Right kidney (tissue), 1 donor: ENCODE data around the gene IGFBPL1.

Experiments
- DNase-seq: peaks from one replicate; pipeline ENCODE4 v3.0.0-alpha.2; 2016

The IGFBPL1 gene

GRCh38 chr9:38396371-38396671, 27.9 kb downstream of the IGFBPL1 start:
- no peak for DNase-seq

- no peak for DNase-seq
Measured at GRCh38 chr9:38395653-38396370, 28.4 kb downstream of the IGFBPL1 start.

GRCh38 chr9:38394416-38394815, 29.8 kb downstream of the IGFBPL1 start:
- no peak for DNase-seq

DNA sequence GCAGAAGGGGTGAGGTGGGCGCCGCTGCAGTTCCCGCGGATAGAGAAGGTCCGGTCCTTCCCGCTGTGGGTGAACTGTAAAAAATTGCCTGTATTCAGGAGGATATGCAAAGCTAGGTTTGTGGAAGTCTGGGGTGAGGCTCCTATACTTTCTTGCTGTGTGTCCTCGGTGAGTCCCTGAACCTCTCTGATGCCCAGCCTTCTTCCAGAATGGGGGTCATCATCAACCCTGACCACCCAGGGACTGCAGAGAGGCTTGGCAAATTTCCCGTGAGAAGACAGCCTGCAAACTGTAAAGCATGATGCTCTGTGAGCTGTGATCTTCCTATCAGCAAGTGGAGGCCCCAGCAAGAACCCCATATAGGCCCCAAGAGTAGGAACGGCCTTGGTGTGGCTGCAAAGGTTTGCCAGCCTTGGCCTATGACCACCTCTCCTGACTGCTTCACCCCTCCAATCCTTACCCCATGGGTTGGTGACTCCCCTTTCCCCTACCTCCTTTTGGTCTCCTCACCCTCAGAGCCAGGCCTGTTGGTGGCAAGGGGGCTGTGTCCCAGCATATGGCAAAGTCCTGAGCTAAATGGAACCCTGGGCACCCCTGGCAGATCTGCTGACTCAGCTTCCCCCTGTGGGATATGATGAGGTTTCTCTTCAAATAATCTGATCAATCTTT, 31.0 kb downstream of the IGFBPL1 start:
- no peak for DNase-seq

DNA sequence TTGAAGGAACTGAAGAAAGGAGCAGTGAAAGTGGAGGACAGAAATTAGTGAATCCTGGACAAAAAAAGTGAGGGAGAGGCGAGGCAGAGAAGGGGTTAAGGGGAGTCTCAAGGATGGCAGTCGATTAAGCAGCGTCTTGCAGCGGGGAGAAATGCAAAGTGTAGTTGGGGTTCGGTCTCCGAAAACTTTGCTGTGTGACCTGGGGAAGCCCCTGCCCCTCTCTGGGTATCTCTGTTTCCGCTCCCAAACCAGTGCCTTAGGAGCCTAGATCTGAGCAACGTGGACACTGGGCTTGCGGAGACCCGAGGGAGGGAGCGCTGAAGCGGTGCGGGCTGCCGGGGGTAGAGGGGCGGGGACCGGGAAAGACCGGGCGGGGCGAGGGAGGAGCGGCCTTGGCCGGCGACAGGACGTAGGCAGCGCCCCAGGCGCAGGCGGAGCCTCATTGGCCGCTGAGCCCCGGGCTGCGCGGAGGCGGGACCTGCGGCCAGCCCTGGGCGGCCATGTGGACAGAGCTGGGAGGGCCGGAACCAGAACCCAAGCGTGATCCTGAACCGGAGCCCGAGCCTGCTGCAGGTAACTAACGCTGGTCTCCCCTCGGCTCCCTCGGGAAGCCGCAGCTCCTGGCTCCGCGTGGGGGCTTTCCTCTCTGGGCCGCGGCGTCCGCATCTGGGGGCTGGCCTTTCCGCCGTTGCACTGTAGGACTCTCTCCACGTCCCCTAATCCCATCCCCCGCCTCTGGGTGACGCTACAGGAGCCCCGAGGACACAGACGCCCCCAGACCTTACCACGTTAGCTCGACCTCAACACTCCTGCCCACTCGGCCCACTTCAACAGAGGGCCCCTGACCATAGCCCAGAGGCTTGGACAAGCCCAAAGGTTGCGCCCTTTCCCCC, 31.8 kb downstream of the IGFBPL1 start, which contains the start of gene ALDH1B1:
ALDH1B1 (plus strand) TSS at position 468 of the 893 bp plus-strand sequence. CDS start 3,047 bp downstream, outside the sequence.
- DNase-seq, result peak; percentile 91

DNA sequence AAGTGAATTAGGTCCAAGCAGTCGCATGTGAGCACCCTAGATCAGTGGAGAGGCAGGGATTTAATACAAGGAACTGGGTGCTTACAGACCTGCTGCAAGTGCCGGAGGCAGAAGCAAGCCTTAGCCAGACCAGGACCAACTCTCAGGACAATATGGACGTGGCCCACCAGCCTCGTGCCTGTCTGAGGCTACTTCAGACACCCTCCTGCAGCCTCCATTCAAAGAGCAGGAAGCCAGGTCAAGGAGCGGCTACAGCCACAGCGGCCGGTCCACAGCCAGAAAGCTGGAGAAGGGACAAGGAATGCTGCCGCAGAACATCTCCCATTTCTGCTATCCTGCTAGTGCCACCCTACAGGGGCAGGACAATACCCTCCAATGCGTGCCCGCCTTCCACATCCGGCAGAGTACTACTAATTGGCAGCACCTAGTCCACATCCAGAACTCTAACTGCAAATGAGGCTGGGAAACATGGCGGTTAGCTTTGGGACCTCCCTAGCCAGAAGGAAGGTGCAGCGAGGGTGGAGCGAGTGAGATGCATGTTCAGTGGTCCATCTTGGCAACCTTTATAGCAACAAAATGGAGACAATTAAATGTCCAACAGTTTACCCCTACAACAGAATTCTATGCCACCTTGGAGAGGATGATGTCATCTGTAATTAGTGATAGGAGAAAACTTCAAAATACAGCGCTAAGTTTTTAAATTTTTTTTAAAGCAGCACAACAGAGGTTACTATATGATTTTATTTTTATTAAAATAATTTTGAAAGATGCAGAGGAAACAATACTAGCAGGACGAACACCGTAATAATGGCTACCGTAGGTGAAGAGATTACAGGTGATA, 32.8 kb downstream of the IGFBPL1 start:
- DNase-seq, result no peak

DNA sequence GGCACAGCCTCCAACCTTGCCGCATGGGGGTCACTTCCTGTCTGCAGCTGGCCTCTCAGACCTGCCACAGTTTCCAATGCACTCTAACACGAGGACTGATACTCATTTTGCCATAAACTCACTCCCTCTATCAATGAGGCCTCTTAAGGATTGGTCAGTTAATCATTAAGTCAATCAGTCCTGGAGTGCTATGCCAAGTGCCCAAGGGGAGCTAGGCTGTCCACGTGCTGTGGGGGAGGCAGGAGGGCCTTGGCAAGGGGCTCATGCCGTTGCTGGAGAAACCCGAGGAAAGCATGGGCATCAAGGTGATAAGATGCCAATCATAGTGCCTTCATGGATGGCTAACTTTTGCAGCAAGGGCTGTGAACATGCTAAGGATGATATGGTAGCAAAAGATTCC, 33.4 kb downstream of the IGFBPL1 start:
- DNase-seq, result no peak

GRCh38 chr9:38390442-38390841, 33.8 kb downstream of the IGFBPL1 start:
- no peak for DNase-seq

- no peak for DNase-seq
Measured at GRCh38 chr9:38389313-38389712, 34.9 kb downstream of the IGFBPL1 start.

DNA sequence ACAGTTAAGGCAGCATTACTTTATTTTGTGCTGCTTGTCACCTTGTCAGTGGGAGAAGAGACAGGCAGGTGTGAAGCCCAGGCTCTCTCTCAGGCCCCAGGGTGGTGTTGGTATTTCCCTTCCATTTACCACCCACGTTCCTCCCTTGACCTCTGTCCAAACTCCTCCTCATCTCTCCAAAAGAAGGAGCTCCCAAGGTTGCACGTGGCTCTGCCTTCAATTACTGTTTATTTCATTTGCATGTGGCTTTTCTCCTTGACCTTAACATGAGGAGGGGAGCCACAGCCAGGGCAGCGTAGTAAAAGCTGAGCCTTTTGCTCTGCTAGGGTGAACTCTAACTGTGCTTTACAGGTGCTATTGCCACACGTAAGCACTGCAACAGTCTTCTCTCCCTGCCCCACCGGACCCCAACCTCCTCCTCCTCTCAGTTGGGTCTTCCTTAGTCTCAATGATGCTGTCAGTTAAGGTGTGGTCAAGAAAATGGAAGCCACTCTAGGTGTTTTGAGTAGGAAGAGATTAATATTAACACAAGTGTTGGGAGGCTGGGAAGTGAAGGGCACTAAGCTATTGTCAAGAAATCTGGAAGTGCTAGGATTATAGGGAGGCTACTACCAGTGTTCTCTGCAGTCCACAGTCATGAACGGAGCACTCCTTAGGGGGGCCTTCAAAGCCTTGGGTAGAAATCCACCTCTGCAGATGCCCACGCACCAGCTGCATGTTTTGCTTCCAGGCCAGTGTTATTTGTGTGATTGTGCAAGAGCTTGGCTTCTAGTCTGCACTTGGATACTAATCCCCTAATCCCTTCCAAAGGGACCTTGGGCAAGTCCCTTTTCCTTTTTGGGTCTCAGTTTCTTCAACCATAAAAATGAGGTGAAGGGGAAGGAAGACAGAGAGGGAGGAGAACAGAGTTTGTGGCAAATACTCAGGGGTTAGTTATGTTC, 35.7 kb downstream of the IGFBPL1 start:
- no peak for DNase-seq

DNA sequence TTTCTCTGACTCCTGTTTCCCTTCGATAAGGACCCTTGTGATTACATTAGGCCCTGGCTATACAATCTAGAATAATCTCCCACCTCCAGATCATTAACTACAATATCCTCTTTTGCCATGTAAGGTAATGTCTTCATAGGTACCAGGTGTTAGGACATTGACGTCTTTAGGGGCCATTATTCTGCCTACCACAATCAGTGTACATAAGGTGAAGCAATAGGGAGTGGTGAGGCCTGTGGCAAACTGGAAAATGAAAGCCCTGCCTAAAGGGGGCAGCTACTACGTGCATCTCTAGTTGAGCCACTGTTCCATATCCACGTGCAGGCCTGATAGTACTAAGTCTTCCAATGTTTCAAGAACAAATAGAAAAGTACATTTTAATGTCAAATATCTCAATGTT, 36.5 kb downstream of the IGFBPL1 start:
- no peak for DNase-seq

DNA sequence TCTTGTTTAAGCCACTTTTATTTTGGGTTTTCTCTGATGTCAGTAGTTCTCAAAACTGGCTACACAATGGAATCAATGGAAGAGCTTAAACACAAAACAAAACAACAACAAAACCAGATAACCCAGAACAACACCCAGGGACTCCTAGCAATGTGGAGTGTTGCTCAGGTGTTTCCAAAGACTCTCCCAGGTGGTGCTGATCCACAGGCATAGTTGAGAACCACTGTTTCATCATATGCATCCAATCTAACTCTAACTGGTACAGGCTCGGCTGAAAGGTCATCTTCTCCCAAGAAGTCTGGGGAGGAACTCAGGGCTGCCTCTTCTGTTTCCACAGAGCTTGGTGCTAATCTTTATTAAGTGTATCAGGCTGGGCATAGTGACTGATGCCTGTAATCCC, 37.2 kb downstream of the IGFBPL1 start:
- no peak for DNase-seq

GRCh38 chr9:38386319-38386895, 37.8 kb downstream of the IGFBPL1 start:
- DNase-seq, result no peak

DNA sequence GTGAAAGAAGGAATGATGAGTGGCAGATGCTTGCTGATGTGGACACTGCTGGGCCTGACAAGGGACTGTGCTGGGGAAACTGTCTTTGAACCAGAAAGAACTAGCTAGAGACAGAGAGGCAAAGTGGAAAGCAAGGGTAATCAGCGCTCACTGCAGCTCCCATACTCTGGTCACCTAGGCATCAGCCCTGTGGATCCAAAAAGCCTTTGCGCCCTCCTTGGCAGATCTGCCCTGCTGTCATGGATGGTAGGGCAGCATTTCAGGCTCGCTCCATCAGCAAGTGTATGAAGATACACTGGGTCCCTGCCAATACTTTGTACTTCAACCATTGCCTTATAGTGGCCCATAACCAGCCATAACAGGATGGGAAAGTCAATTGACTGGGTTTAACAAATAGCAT, 38.4 kb downstream of the IGFBPL1 start:
- no peak for DNase-seq

GRCh38 chr9:38384990-38385848, 39.0 kb downstream of the IGFBPL1 start:
- no peak for DNase-seq

DNA sequence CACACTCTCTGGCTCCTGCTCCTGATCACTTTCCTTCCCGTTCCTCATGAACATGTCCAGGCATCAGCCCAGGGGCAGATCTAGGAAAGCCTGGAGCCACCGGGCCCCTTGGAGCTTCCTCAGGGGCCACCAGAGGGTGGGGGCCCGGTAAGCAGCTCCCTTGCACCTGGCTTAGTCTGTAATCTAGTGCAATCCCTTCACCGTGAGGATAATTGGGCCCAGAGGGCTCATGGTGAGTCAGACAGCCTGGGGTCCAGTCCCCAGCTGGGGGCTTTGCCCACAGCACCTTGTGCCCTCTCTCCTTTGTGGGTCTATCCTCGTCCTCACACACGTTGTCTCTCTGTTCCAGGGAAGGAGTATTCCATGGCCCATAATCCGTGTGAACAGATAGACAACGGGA, 42.1 kb downstream of the IGFBPL1 start:
- DNase-seq, result no peak

DNA sequence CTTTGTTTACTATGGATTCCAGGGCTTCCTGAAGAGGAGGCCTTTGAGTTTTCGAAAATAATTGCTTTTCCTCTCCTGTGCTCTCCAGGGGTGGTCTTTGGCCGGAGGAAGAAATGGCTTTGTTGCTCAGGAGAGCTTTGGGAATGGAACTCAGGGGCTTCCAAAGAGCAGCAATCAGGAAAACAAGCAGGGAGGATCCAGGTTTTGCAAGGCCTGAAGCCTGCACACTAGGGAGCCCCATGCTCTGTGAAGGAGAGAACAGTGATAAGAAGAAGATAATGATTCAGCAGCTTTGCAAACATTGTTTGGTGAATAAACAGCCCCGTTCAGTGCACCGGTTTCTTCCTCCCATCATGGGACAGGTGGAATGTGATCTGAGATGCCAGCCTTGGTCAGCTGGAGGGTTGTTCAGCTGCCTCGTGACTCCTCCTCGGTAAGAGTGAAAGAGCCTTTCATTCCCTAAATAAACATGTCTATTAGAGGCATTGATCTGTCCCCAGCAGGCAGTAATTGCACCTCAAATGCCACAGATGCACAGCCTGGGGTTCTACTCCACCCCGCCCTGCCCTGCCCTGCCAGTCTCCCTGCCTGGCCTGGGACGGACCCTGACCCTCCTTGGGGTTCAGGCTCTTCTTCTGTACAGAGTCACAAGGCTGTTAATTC, 43.3 kb downstream of the IGFBPL1 start:
- DNase-seq, result no peak

- no peak for DNase-seq
Measured at GRCh38 chr9:38380230-38380871, 43.9 kb downstream of the IGFBPL1 start.
